SK-N-SH (cell line): ENCODE data around the gene TCF3. TPM values are rescaled to one million over a fixed set of nuclear protein-coding genes. Genes with fewer than 3 reads are reported as not detected.

Source experiments
- CTCF ChIA-PET: fragments of 300-600, 350-600 bp; formaldehyde crosslinking; extraction: SDS; loops from one replicate; lab custom pipeline; 2021; lab: Yijun Ruan, JAX
- POLR2A ChIA-PET: fragments of 350-600 bp; sonication (Branson Sonifier 250); formaldehyde crosslinking; extraction: SDS; loops from one replicate; lab custom pipeline; 2020; ENCODE audit warnings: antibody characterized with exemption, inconsistent platforms; lab: Yijun Ruan, JAX
- DNase-seq: peaks from one replicate; pipeline ENCODE4 v3.0.0; 2012
- H2AFZ ChIP-seq: fragments of 200-600 bp; sonication (generic); 2 replicates; pipeline ENCODE4 v1.8.1; 2016; ENCODE audit warnings: antibody characterized with exemption, mild to moderate bottlenecking, low read depth
- H3F3A ChIP-seq: fragments of 200-600 bp; sonication (generic); replicated peaks from 2 replicates; pipeline ENCODE3; 2016; ENCODE audit warnings: antibody characterized with exemption, mild to moderate bottlenecking; ENCODE audit not compliant: insufficient read depth
- H3K27ac ChIP-seq, 2 experiments: fragments of 200-500 bp in 1 of 2; fragments of 200-600 bp in 1 of 2; sonication (Bioruptor generic) in 1 of 2; sonication (generic), shearing (Covaris generic) in 1 of 2; 2 replicates each; pipeline versions ENCODE4 v1.5.1 to v1.6.1; 2014 to 2016; ENCODE audit warnings: low read depth in 2 of 2, inconsistent platforms in 1 of 2, low read length in 1 of 2, mild to moderate bottlenecking in 1 of 2, mixed read lengths in 1 of 2
- H3K27me3 ChIP-seq: fragments of 200-600 bp; sonication (generic), shearing (Covaris generic); 2 replicates; pipeline ENCODE4 v1.6.1; 2016; ENCODE audit warnings: mixed run types; ENCODE audit not compliant: insufficient read depth
- H3K36me3 ChIP-seq, 2 experiments: fragments of 200-500 bp in 1 of 2; fragments of 200-600 bp in 1 of 2; sonication (Bioruptor generic) in 1 of 2; sonication (generic) in 1 of 2; replicated peaks in 1 of 2; 2 replicates each; pipeline versions ENCODE3 to v1.5.1; 2014 to 2016; ENCODE audit warnings: low read length in 1 of 2, mild to moderate bottlenecking in 1 of 2; ENCODE audit not compliant: insufficient read depth in 2 of 2, control insufficient read depth in 1 of 2
- H3K4me1 ChIP-seq, 2 experiments: fragments of 200-500 bp in 1 of 2; fragments of 200-600 bp in 1 of 2; sonication (Bioruptor generic) in 1 of 2; sonication (generic), shearing (Covaris generic) in 1 of 2; 2 replicates each; pipeline versions ENCODE4 v1.5.1 to v1.6.1; 2014 to 2016; ENCODE audit warnings: low read depth in 1 of 2, low read length in 1 of 2, mixed run types in 1 of 2; ENCODE audit not compliant: insufficient read depth in 2 of 2, control insufficient read depth in 1 of 2
- H3K4me2 ChIP-seq: fragments of 200-600 bp; sonication (generic), shearing (Covaris generic); 2 replicates; pipeline ENCODE4 v1.6.1; 2017; ENCODE audit warnings: mixed run types
- H3K4me3 ChIP-seq, 2 experiments: fragments of 200-500 bp in 1 of 2; fragments of 200-600 bp in 1 of 2; sonication (Bioruptor generic) in 1 of 2; sonication (generic), shearing (Covaris generic) in 1 of 2; 2 replicates each; pipeline versions ENCODE4 v1.5.1 to v1.8.1; 2014 to 2016; ENCODE audit warnings: low read depth in 2 of 2, inconsistent platforms in 1 of 2, low read length in 1 of 2, mild to moderate bottlenecking in 1 of 2, mixed read lengths in 1 of 2, moderate library complexity in 1 of 2
- H3K79me2 ChIP-seq: fragments of 200-600 bp; sonication (generic); 2 replicates; pipeline ENCODE4 v1.8.1; 2017; ENCODE audit warnings: mild to moderate bottlenecking; ENCODE audit not compliant: insufficient read depth
- H3K9ac ChIP-seq: fragments of 200-600 bp; sonication (generic); 2 replicates; pipeline ENCODE4 v1.6.1; 2017; ENCODE audit warnings: mixed run types
- H3K9me2 ChIP-seq: fragments of 200-600 bp; sonication (generic); 2 replicates; pipeline ENCODE4 v1.6.1; 2017; ENCODE audit warnings: mixed run types
- H3K9me3 ChIP-seq: fragments of 200-600 bp; sonication (generic); 2 replicates; pipeline ENCODE4 v1.6.1; 2017; ENCODE audit warnings: mixed run types, mild to moderate bottlenecking, moderate library complexity
- H4K20me1 ChIP-seq: fragments of 200-600 bp; sonication (generic); 2 replicates; pipeline ENCODE4 v1.6.1; 2017; ENCODE audit warnings: mild to moderate bottlenecking, mixed run types; ENCODE audit not compliant: insufficient read depth
- EP300 ChIP-seq, 2 experiments: IDR thresholded peaks; 2 replicates each; pipeline versions ENCODE4 v1.4.0 to v1.6.1; 2012; ENCODE audit warnings: borderline replicate concordance in 1 of 2, low read depth in 1 of 2, low read length in 1 of 2
- FOSL2 ChIP-seq: IDR thresholded peaks from 2 replicates; pipeline ENCODE4 v1.4.0; 2012; ENCODE audit warnings: low read depth, mild to moderate bottlenecking, moderate library complexity, borderline replicate concordance
- FOXJ3 ChIP-seq: sonication (generic); formaldehyde crosslinking; IDR thresholded peaks from 2 replicates; pipeline ENCODE4 v1.5.1; 2020; ENCODE audit warnings: mild to moderate bottlenecking, missing genetic modification reagents
- FOXM1 ChIP-seq: IDR thresholded peaks from 2 replicates; pipeline ENCODE4 v1.4.0; 2012; ENCODE audit warnings: low read depth, mild to moderate bottlenecking
- JUND ChIP-seq: IDR thresholded peaks from 2 replicates; pipeline ENCODE4 v1.4.0; 2012
- MEF2A ChIP-seq: IDR thresholded peaks from 2 replicates; pipeline ENCODE4 v1.4.0; 2012; ENCODE audit warnings: low read depth, borderline replicate concordance
- MXI1 ChIP-seq: IDR thresholded peaks from 2 replicates; pipeline ENCODE4 v1.6.1; 2012; ENCODE audit warnings: mild to moderate bottlenecking, low read depth, low read length, improper control_type of control experiment
- NFIC ChIP-seq: IDR thresholded peaks from 2 replicates; pipeline ENCODE4 v1.4.0; 2012; ENCODE audit warnings: borderline replicate concordance
- NRF1 ChIP-seq: IDR thresholded peaks from 2 replicates; pipeline ENCODE4 v1.6.1; 2012; ENCODE audit warnings: low read depth, mild to moderate bottlenecking, low read length
- RAD21 ChIP-seq: IDR thresholded peaks from 2 replicates; pipeline ENCODE4 v1.6.1; 2012; ENCODE audit warnings: mild to moderate bottlenecking, low read length
- RFX5 ChIP-seq: IDR thresholded peaks from 2 replicates; pipeline ENCODE4 v1.6.1; 2012; ENCODE audit warnings: mild to moderate bottlenecking, improper control_type of control experiment, low read length
- RXRA ChIP-seq: IDR thresholded peaks from 2 replicates; pipeline ENCODE4 v1.4.0; 2012; ENCODE audit warnings: low read depth, mild to moderate bottlenecking, borderline replicate concordance
- SMC3 ChIP-seq: IDR thresholded peaks from 2 replicates; pipeline ENCODE4 v1.6.1; 2012; ENCODE audit warnings: low read depth, low read length, improper control_type of control experiment
- TAF1 ChIP-seq: IDR thresholded peaks from 2 replicates; pipeline ENCODE4 v1.6.1; 2012; ENCODE audit warnings: low read depth, mild to moderate bottlenecking, low read length, moderate library complexity, borderline replicate concordance
- TCF12 ChIP-seq: IDR thresholded peaks from 2 replicates; pipeline ENCODE4 v1.4.0; 2012
- WGBS: methylation state at CpG from one replicate; pipeline ENCODE4 v1.1.6; 2017; ENCODE audit warnings: low lambda C conversion rate; 5-methylcytosine and 5-hydroxymethylcytosine counted together
- polyA plus RNA-seq, 3 experiments: library from polyadenylated mRNA; depleted of rRNA; stranded (reverse); fragments of >200 nt; gene quantifications; 2 replicates each; pipeline ENCODE4 v1.2.3, GENCODE V29; 2012
- TF ChIP-seq, protein P1 (sequence below): IDR thresholded peaks from 2 replicates; pipeline ENCODE4 v1.6.1; 2012; ENCODE audit warnings: mild to moderate bottlenecking, low read depth, low read length, moderate library complexity
- TF ChIP-seq, protein P2 (sequence below): IDR thresholded peaks from 2 replicates; pipeline ENCODE4 v1.4.0; 2012; ENCODE audit warnings: low read depth, borderline replicate concordance
- TF ChIP-seq, protein P3 (sequence below): IDR thresholded peaks from 2 replicates; pipeline ENCODE4 v1.4.0; 2012; ENCODE audit warnings: low read depth, borderline replicate concordance
- TF ChIP-seq, protein P4 (sequence below): fragments of 150-350 bp; IDR thresholded peaks from 2 replicates; pipeline ENCODE4 v1.6.1; 2016; ENCODE audit warnings: mild to moderate bottlenecking, low read depth, low read length

TCF3 gene
- polyA plus RNA-seq, 1 of the 3 experiments (the other 2 are of a cell fraction): 104 TPM

DNA sequence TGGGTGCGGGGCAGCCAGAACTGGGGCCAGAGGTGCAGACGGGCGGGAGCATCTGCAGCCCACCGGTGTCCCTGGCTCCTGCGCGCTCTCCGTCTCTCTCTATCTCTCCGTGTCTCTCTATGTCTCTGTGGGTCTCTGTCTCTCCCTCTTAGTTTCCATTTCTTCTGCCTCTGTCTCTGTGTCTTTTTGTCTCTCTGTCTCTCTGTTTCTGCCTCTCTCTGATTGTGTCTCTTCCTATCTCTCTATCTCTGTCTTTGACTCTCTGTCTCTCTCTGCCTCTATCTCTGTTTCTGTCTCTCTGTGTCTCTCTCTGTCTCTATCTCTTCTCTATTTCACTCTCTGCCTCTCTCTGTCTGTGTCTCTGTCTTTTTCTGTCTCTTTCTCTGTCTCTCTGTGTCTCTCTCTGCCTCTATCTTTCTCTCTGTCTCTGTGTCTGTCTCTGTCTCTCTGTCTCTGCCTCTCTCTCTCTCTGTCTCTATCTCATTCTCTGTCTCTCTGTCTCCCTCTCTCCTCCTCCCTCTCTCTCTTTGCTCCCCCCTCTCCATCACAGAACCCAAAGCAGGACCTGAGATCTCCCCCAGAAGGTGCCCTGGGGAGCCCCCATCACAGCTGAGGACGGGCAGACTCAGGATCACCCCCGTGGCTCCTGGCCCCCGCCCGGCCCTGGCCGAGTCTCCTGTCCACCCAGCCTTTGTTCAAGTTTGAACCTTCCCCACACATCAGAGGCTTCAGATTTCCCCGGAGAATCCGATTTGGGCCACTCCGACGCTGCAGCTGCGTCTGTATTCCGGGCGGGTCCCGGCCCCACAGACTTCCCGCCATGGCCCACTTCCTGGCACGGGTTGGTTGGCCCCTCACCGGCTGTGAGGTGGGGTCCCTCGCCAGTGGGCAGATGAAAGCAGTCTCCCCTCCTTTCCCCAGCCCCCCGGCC is 48.6 kb upstream of the TCF3 start:
- CTCF ChIA-PET: interaction anchor here (1.4 kb wide), 1 partner anchor 87 kb away, joined by 3 read pairs; no protein-coding TSS in a partner anchor
- Histone ChIP-seq H4K20me1 (no peaks in the 10 kb centered on the region), H3K4me1 (no peaks in the 10 kb centered on the region), H3K27ac (no peak overlapping the region), H3K79me2 (no peaks in the 10 kb centered on the region), H3K4me2 (no peak overlapping the region), H3K27me3 (peaks cover 48% of the 10 kb centered on the region), H2AFZ (no peak overlapping the region), H3K36me3 (no peaks in the 10 kb centered on the region), H3K4me3 (no peak overlapping the region), H3K9me2 (no peaks in the 10 kb centered on the region), H3F3A (no peaks in the 10 kb centered on the region), H3K9ac (no peak overlapping the region), H3K9me3 (no peaks in the 10 kb centered on the region)
- POLR2A ChIA-PET: no interaction called here
- peak; percentile 32 for DNase-seq
- TF ChIP-seq NFIC (no peak), RAD21 (no peak), TAF1 (no peak), JUND (no peak), TCF12 (no peak), NRF1 (no peak), EP300 (IDR thresholded peaks at IDR 0.05; ENCODE audit: borderline replicate concordance in 1 of 2, low read depth in 1 of 2, low read length in 1 of 2) (no peak), RFX5 (no peak), FOXJ3 (CRISPR knock-in tag) (no peak), FOXM1 (no peak), FOSL2 (no peak), MEF2A (no peak), RXRA (no peak), MXI1 (no peak), SMC3 (no peak)
- TF ChIP-seq, protein P1, sequence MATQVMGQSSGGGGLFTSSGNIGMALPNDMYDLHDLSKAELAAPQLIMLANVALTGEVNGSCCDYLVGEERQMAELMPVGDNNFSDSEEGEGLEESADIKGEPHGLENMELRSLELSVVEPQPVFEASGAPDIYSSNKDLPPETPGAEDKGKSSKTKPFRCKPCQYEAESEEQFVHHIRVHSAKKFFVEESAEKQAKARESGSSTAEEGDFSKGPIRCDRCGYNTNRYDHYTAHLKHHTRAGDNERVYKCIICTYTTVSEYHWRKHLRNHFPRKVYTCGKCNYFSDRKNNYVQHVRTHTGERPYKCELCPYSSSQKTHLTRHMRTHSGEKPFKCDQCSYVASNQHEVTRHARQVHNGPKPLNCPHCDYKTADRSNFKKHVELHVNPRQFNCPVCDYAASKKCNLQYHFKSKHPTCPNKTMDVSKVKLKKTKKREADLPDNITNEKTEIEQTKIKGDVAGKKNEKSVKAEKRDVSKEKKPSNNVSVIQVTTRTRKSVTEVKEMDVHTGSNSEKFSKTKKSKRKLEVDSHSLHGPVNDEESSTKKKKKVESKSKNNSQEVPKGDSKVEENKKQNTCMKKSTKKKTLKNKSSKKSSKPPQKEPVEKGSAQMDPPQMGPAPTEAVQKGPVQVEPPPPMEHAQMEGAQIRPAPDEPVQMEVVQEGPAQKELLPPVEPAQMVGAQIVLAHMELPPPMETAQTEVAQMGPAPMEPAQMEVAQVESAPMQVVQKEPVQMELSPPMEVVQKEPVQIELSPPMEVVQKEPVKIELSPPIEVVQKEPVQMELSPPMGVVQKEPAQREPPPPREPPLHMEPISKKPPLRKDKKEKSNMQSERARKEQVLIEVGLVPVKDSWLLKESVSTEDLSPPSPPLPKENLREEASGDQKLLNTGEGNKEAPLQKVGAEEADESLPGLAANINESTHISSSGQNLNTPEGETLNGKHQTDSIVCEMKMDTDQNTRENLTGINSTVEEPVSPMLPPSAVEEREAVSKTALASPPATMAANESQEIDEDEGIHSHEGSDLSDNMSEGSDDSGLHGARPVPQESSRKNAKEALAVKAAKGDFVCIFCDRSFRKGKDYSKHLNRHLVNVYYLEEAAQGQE: no peak
- TF ChIP-seq, protein P2, sequence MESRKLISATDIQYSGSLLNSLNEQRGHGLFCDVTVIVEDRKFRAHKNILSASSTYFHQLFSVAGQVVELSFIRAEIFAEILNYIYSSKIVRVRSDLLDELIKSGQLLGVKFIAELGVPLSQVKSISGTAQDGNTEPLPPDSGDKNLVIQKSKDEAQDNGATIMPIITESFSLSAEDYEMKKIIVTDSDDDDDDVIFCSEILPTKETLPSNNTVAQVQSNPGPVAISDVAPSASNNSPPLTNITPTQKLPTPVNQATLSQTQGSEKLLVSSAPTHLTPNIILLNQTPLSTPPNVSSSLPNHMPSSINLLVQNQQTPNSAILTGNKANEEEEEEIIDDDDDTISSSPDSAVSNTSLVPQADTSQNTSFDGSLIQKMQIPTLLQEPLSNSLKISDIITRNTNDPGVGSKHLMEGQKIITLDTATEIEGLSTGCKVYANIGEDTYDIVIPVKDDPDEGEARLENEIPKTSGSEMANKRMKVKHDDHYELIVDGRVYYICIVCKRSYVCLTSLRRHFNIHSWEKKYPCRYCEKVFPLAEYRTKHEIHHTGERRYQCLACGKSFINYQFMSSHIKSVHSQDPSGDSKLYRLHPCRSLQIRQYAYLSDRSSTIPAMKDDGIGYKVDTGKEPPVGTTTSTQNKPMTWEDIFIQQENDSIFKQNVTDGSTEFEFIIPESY: no peak
- TF ChIP-seq, protein P3, sequence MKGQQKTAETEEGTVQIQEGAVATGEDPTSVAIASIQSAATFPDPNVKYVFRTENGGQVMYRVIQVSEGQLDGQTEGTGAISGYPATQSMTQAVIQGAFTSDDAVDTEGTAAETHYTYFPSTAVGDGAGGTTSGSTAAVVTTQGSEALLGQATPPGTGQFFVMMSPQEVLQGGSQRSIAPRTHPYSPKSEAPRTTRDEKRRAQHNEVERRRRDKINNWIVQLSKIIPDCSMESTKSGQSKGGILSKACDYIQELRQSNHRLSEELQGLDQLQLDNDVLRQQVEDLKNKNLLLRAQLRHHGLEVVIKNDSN: no peak
- TF ChIP-seq, protein P4, sequence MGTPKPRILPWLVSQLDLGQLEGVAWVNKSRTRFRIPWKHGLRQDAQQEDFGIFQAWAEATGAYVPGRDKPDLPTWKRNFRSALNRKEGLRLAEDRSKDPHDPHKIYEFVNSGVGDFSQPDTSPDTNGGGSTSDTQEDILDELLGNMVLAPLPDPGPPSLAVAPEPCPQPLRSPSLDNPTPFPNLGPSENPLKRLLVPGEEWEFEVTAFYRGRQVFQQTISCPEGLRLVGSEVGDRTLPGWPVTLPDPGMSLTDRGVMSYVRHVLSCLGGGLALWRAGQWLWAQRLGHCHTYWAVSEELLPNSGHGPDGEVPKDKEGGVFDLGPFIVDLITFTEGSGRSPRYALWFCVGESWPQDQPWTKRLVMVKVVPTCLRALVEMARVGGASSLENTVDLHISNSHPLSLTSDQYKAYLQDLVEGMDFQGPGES: no peak
- WGBS: 15% methylated on average over 22 of the region's 26 CpGs
